Ishikawa (cell line): ENCODE data around the gene UTP25.

Experiments
- CEBPB ChIP-seq: IDR thresholded peaks from 2 replicates; pipeline ENCODE4 v1.6.1; 2012
- CREB1 ChIP-seq: IDR thresholded peaks from 2 replicates; pipeline ENCODE4 v1.6.1; 2012; ENCODE audit warnings: low read depth
- EGR1 ChIP-seq: IDR thresholded peaks from 2 replicates; pipeline ENCODE4 v1.6.1; 2012
- EP300 ChIP-seq: IDR thresholded peaks from 2 replicates; pipeline ENCODE4 v1.6.1; 2012; ENCODE audit warnings: borderline replicate concordance
- FOXM1 ChIP-seq: IDR thresholded peaks from 2 replicates; pipeline ENCODE4 v1.6.1; 2012; ENCODE audit warnings: low read depth, borderline replicate concordance
- MAX ChIP-seq: IDR thresholded peaks from 2 replicates; pipeline ENCODE4 v1.6.1; 2012
- NFIC ChIP-seq: IDR thresholded peaks from 2 replicates; pipeline ENCODE4 v1.6.1; 2012
- REST ChIP-seq: IDR thresholded peaks from 2 replicates; pipeline ENCODE4 v1.6.1; 2012; ENCODE audit warnings: low read depth, mild to moderate bottlenecking
- TCF12 ChIP-seq: IDR thresholded peaks from 2 replicates; pipeline ENCODE4 v1.6.1; 2012; ENCODE audit warnings: low read depth
- USF1 ChIP-seq: IDR thresholded peaks from 2 replicates; pipeline ENCODE4 v1.6.1; 2012
- YY1 ChIP-seq: IDR thresholded peaks from 2 replicates; pipeline ENCODE4 v1.6.1; 2012; ENCODE audit warnings: low read depth
- ZBTB7A ChIP-seq: IDR thresholded peaks from 2 replicates; pipeline ENCODE4 v1.6.1; 2012; ENCODE audit warnings: low read depth

GRCh38 chr1:209835782-209836298, 8.1 kb downstream of the UTP25 start:
- TF ChIP-seq ZBTB7A (no peak), MAX (no peak), NFIC (no peak), EGR1 (no peak), CREB1 (no peak), CEBPB (no peak), EP300 (no peak), TCF12 (no peak), USF1 (no peak), REST (no peak), YY1 (no peak), FOXM1 (no peak)
